GM21717 (cell line): Measurements from ENCODE around the gene RPS6KB2.

Experiments
- ATAC-seq: cut with Tn5 transposase; IDR thresholded peaks from one replicate; pipeline ENCODE4 v1.9.1; 2021; ENCODE audit warnings: mild to moderate bottlenecking, moderate library complexity; ENCODE audit not compliant: unreplicated experiment

Gene RPS6KB2

GRCh38 chr11:67410369-67410831, 17.9 kb upstream of the RPS6KB2 start:
- ATAC-seq: no peak

DNA sequence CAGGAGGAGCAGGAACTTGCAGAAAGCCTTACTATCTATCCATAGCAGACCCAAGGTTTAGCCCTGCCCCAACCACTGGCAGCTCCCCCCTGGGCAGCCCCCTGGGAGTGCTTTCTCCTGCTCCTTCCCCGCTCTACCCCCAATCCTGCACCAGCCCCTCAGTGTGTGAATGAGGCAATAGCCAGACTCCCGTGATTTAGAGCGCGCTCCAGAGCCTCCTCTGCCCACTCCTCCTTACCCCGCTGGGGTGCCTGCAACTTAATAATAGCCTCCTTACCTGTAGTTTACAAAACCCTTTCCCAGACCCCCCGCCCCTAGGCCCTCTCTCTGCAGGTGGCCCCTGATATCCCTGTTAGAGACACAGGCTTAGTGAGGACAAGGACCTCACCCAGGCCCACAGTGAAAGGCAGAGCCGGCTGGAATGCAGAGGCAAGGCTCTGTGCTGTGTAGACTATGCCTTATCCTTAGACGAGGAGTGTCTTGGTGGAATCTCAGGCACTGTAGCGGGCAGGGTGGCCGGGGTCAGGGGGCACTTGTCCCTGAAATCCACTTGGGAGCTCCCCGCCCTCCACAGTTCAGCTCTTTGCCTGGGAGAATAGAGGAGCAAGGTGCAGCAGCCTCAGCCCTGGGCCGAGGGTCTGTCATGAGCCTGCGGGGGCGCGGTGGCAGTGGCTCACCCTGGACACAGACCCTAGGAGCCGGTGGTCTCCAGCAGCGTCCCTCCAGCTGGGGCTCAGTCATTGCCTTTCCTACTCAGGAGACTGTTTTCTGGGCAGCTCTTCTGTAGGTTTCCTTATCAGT, 17.1 kb upstream of the RPS6KB2 start:
- ATAC-seq: no peak

- ATAC-seq: no peak
Observed at GRCh38 chr11:67411785-67412152, 16.5 kb upstream of the RPS6KB2 start.

GRCh38 chr11:67412495-67413179, 15.7 kb upstream of the RPS6KB2 start:
- no peak for ATAC-seq

DNA sequence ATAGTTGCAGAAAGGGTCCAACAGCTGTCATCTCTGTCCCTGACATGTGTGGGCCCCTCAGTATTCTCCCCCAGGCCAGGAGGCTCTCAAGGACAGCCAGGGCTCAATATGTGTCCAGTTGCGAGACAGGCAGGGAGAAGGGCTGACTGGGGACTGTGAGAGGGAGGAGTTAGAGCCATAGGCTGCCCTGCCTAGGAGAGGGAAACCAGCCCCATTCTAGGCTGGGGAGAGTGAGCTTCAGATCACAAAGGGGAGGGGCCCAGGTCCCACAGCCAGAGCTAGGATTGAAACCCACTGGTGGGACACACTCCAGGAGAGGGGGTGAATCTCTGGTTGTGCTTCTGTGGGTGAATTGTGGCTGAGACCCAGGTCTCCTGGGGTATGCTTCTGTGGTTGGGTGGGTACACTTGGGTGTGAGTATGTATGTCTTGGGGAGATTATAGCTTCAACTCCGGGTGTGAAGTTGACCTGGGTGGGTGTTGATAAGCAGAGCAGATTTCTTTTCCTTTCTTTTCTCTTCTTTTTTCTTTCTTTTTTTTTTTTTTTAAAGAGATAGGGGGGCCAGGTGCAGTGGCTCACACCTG, 14.9 kb upstream of the RPS6KB2 start:
- no peak for ATAC-seq

DNA sequence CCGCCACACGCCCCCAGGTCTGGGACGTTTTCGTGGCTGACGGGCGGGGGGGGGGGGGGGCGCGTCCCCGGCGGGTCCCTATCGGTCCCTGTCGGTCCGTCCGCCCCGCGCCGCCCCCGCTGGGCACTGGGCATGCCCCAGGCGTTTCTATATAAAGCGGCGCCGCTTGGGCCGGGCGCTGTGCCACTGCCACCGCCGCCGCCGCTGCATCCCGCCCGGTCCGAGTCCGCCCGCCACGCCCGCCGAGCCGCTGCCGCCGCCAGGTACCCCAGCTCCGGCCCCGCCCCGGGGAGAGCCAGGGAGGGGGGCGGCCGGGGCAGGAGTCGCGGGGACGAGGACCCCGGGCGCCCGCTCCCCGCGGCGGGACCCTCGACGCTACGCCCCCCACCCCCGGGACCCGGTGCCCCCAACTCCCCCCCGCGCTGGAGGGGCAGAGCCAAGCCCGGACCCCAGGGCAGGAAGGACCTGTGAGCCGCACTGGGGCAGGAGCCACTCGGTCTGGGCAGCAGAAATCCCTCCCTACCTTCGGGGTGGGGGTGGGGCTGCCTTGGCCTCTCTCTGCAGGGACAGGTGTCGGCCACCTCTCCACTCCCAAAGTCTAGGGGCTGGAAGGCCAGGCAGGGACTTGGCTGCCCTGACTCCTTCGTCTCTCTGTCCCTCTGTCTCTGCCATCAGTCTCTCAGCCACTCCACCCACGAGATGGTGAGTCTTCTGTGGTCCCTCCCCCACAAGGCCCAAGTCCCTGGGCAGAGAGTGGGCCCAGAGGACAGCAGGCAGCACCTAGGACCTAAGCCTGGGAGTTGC, 12.6 kb upstream of the RPS6KB2 start, which contains the start of gene CARNS1:
Gene CARNS1 (plus strand): TSS at position 178 of the 804 bp plus-strand sequence. CDS start 522 bp downstream, at position 700.
- ATAC-seq: no peak

DNA sequence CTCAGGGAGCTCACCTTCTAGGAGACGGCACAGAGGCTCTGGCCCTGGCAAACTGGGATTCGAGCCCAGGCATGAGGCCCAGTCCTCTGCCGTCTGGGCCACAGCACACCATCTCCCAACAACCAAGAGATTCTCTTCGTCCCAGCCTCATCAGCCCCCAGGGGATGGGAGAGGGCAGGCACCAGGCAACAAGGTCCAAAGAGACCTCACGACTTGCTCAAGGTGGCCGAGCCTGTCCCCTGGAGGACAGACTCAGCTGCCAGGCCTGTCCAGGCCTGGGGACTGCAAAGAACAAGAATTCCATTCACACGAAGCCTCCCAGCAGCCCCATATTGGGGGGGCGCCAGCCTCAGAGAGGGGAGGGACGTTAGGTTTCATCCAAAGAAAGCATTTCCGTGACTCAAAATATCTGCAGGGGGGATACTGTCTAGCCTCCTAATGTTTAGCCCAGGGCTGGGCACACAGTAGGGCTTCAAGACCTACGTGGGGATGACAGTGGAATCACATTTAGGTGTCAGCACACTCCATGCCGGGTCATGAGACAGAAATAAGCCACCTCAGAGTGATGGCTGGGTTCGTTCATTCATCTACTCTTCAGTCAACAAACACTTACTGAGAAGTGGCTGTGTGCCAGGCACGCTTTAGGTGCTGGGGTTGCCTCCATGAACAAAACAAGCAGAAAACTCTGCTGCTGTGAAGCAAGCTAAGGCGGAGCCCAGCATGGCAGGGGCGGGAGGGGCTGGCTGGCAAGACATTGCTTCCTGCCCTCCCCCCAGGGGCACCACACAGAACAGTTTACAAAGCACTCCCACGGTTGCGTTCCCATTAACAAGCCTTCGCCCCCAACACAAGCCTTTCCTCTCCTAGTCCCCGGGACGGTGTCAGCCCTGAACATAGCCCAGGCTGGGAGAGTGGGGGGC, 11.6 kb upstream of the RPS6KB2 start:
- ATAC-seq: no peak

GRCh38 chr11:67417425-67417824, 10.9 kb upstream of the RPS6KB2 start:
- ATAC-seq: no peak

- no peak for ATAC-seq
Observed at GRCh38 chr11:67418476-67419281, 9.6 kb upstream of the RPS6KB2 start.

- ATAC-seq: no peak
Observed at GRCh38 chr11:67419325-67420049, 8.8 kb upstream of the RPS6KB2 start.

DNA sequence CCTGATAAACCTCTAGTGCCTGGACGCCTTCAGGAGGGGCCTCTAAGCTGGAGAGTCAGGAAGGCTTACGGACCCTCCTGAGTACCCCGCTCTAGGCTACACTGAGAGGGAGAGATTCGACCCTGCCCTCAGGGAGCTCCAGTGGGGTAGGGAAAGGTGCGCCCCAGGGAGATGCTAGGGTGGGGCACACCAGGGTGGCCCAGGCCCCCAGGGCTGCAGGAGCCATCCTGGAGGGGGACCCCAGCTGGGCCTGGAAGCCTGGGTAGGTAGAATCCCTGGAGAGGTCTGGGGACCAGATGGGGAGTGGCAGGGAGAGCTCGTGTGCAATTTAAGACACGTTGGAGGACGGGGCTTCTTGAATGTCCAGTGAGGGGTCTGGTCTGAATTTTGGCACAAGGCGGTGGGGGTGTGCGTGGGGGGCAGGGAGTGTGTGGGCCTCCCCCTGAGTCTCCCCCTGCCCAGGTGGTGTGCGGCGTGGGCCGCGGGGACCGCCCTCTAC, 8.1 kb upstream of the RPS6KB2 start:
- no peak for ATAC-seq

- peak; percentile 79 for ATAC-seq
Observed at GRCh38 chr11:67420646-67421429, 7.5 kb upstream of the RPS6KB2 start.

DNA sequence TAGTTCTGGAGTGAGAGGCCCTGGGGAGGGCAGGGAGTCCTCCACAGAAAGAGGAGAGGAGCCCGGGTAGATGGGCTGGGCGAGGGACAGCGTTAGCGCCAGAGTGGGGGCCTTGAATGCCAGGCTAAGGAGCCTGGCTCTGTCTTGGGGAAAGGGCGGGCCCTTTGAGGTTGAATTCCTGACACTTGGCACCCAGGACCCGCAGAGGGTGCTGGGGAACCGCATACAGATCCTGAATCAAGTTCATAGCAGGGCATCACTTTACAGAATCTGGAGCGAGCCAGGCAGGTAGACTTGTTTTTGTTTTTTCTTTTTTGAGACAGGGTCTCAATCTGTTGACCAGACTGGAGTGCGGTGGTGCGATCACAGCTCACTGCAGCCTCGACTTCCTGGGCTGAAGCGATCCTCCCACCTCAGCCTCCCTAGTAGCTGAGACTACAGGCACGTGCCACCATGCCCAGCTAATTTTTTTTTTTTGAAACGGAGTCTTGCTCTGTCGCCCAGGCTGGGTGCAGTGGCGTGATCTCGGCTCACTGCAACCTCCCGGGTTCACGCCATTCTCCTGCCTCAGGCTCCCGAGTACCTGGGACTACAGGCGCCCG, 6.8 kb upstream of the RPS6KB2 start:
- no peak for ATAC-seq

DNA sequence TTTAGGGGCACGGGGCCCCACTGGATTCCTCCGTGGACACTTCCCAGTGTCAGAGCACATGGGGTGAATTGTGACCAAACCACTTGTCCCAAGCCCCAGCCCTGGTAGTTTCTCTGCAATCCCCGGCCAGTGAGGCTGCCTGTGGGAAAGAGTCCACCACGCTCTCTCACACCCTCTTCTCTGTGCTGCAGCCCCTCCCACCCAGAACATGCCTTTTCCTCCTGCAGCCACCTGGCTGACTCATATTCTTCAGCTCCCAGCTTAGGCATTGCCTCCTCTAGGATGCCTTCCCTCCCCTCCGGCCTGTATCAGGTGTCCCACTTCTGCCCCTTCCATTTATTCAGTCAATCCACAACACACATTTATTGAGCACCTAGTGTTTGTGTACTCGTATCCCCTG, 5.4 kb upstream of the RPS6KB2 start:
- no peak for ATAC-seq

DNA sequence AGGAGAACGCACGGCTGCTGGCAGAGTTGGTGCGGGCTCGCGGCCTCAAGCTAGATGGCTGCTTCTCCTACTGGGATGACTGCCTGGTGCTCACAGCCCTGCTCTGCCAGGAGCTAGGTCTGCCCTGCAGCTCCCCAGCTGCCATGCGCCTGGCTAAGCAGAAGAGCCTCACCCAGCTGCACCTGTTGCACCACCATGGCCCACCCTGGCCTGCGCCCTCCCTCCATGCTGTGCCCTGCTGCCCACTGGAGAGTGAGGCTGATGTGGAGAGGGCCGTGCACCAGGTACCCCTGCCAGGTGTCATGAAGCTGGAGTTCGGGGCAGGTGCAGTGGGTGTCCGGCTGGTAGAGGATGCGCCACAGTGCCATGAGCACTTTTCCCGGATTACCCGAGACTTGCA, 4.8 kb upstream of the RPS6KB2 start:
- ATAC-seq: no peak

DNA sequence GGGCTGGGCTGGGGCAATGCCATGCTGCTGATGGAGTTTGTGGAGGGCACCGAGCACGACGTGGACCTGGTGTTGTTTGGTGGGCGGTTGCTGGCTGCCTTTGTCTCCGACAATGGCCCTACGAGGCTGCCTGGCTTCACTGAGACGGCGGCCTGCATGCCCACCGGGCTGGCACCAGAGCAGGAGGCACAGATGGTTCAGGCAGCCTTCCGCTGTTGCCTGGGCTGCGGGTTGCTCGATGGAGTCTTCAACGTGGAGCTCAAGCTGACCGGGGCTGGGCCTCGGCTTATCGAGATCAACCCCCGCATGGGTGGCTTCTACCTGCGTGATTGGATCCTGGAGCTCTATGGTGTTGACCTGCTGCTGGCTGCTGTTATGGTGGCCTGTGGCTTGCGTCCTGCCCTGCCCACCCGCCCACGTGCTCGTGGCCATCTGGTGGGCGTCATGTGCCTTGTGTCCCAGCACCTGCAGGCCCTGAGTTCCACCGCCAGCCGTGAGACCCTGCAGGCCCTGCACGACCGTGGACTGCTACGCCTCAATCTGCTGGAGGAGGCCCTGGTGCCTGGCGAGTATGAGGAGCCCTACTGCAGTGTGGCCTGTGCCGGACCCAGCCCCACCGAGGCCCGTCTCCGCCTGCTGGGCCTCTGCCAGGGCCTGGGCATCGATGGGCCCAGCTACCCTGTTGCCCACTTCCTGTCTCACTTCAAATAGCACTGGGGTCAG, 4.2 kb upstream of the RPS6KB2 start:
- no peak for ATAC-seq
